ENCODE results near the gene HIPK3. TPM values are rescaled to one million over a fixed set of nuclear protein-coding genes. Genes with fewer than 3 reads are reported as not detected.
"Not testable (repeated sequence)": the region's sequence is repeated elsewhere in the genome, so short reads cannot be mapped to it uniquely, and the experiment has no call there.

The HIPK3 gene
- total and polyA plus RNA-seq, 9 of the 15 experiments (the other 6 are each of a cell fraction or from before 2014, with no cell fraction given), result 2.3 to 19.6 (median 7.5) TPM

- BruUV-seq (replicated peaks); H3K4me1 ChIP-seq (replicated peaks in 1 of 2; ENCODE audit: control insufficient read depth in 2 of 2, insufficient read depth in 2 of 2, low read length in 2 of 2); H3K4me3 ChIP-seq; POLR2A ChIA-PET; H3K4me2 ChIP-seq (ENCODE audit: insufficient read depth, low read length); CTCF ChIA-PET (ENCODE audit: low intra/inter-chr PET ratio); H3K9ac ChIP-seq (ENCODE audit: insufficient read depth in 1 of 2, low read depth in 2 of 2, low read length in 2 of 2); ATAC-seq; H2AFZ ChIP-seq (ENCODE audit: low read depth, low read length); FAIRE-seq; H3K9me3 ChIP-seq (replicated peaks; ENCODE audit: control insufficient read depth, insufficient read depth, low read depth, low read length); H3K36me3 ChIP-seq (ENCODE audit: control insufficient read depth, insufficient read depth, low read length); intact Hi-C loops (cut with micrococcal nuclease); H3K27me3 ChIP-seq (ENCODE audit: control insufficient read depth in 2 of 2, insufficient read depth in 2 of 2, low read length in 2 of 2); H3K9me1 ChIP-seq (ENCODE audit: control insufficient read depth, insufficient read depth, low read length); H3K79me2 ChIP-seq (ENCODE audit: control insufficient read depth, insufficient read depth, low read length); DNase-seq (ENCODE audit: extremely low read depth in 1 of 4, low spot score in 3 of 4); H3K27ac ChIP-seq (ENCODE audit: extremely low read depth, low read depth, low read length); H4K20me1 ChIP-seq (replicated peaks; ENCODE audit: control insufficient read depth, insufficient read depth, low read length): not testable (repeated sequence)
- 20% methylated on average over 4 of the region's 4 CpGs for WGBS (ENCODE audit: insufficient coverage, low coverage, missing lambda C conversion rate)
- in situ Hi-C loops (cut with MboI), result loop anchor here (10.0 kb wide), 1 partner anchor 456 kb away; no protein-coding TSS in a partner anchor
Measured at GRCh38 chr11:33368475-33368874, 111.3 kb downstream of the HIPK3 start.

GRCh38 chr11:33368931-33369330 lies 111.8 kb downstream of the HIPK3 start:
- ATAC-seq, result no peak
- H3K4me3 ChIP-seq, result no peak overlapping the region
- no peaks in the 10 kb centered on the region for H3K9me3 ChIP-seq (replicated peaks; ENCODE audit: control insufficient read depth, insufficient read depth, low read depth, low read length)
- no TSS peak for BruUV-seq (replicated peaks)
- no peaks in the 10 kb centered on the region; a peak in 1 of 5 replicates for H3K4me1 ChIP-seq (replicated peaks in 1 of 2; ENCODE audit: control insufficient read depth in 2 of 2, insufficient read depth in 2 of 2, low read length in 2 of 2)
- no peaks in the 10 kb centered on the region for H3K9me1 ChIP-seq (ENCODE audit: control insufficient read depth, insufficient read depth, low read length)
- in situ Hi-C loops (cut with MboI) (loop anchor here (10.0 kb wide), 1 partner anchor 456 kb away; no protein-coding TSS in a partner anchor), intact Hi-C loops (cut with micrococcal nuclease) (no loop called here)
- 0% methylated on average over 1 of the region's 1 CpG for WGBS (ENCODE audit: insufficient coverage, low coverage, missing lambda C conversion rate)
- H3K27ac ChIP-seq (ENCODE audit: extremely low read depth, low read depth, low read length), result no peak overlapping the region
- H3K27me3 ChIP-seq (ENCODE audit: control insufficient read depth in 2 of 2, insufficient read depth in 2 of 2, low read length in 2 of 2), result peaks cover 1 to 12% of the 10 kb centered on the region in 2 experiments
- no peak overlapping the region for H3K9ac ChIP-seq (ENCODE audit: insufficient read depth in 1 of 2, low read depth in 2 of 2, low read length in 2 of 2)
- POLR2A ChIA-PET, result no interaction called here
- H4K20me1 ChIP-seq (replicated peaks; ENCODE audit: control insufficient read depth, insufficient read depth, low read length), result no peaks in the 10 kb centered on the region
- H3K4me2 ChIP-seq (ENCODE audit: insufficient read depth, low read length), result no peak overlapping the region
- no peak for DNase-seq (ENCODE audit: extremely low read depth in 1 of 4, low spot score in 3 of 4)
- no peaks in the 10 kb centered on the region for H3K79me2 ChIP-seq (ENCODE audit: control insufficient read depth, insufficient read depth, low read length)
- FAIRE-seq, result no peak
- no peaks in the 10 kb centered on the region for H3K36me3 ChIP-seq (ENCODE audit: control insufficient read depth, insufficient read depth, low read length)
- no peak overlapping the region for H2AFZ ChIP-seq (ENCODE audit: low read depth, low read length)
- CTCF ChIA-PET (ENCODE audit: low intra/inter-chr PET ratio), result no interaction called here
- TF ChIP-seq STAG1 (CRISPR knock-in tag; IDR thresholded peaks at IDR 0.05; ENCODE audit: borderline replicate concordance) (no peak), KAT7 (CRISPR knock-in tag; IDR thresholded peaks at IDR 0.05; ENCODE audit: borderline replicate concordance) (no peak), ZNF354B (CRISPR knock-in tag; IDR thresholded peaks at IDR 0.05) (no peak), THAP7 (CRISPR knock-in tag; IDR thresholded peaks at IDR 0.05) (no peak), TSC22D4 (tag; IDR thresholded peaks at IDR 0.05) (peak; percentile 81; the same call in 1 of the 2 replicates), TAF1 (IDR thresholded peaks at IDR 0.05; ENCODE audit: control insufficient read depth, extremely low read depth, insufficient read depth, low read length, severe bottlenecking) (no peak), ARNT (IDR thresholded peaks at IDR 0.05) (no peak), ELF4 (CRISPR knock-in tag; IDR thresholded peaks at IDR 0.05) (peak; percentile 73; the same call in 1 of the 2 replicates), EP400 (IDR thresholded peaks at IDR 0.05) (no peak), HDAC1 (IDR thresholded peaks at IDR 0.05) (0 out of 4 replicates have a peak, but pooled peaks of 1 of the 2 experiments have one; percentile 11), RFX1 (IDR thresholded peaks at IDR 0.05) (no peak), SMC3 (conservative IDR thresholded peaks at IDR 0.05; ENCODE audit: insufficient read depth, low read depth, low read length) (no peak)
- TF ChIP-seq, protein P1, sequence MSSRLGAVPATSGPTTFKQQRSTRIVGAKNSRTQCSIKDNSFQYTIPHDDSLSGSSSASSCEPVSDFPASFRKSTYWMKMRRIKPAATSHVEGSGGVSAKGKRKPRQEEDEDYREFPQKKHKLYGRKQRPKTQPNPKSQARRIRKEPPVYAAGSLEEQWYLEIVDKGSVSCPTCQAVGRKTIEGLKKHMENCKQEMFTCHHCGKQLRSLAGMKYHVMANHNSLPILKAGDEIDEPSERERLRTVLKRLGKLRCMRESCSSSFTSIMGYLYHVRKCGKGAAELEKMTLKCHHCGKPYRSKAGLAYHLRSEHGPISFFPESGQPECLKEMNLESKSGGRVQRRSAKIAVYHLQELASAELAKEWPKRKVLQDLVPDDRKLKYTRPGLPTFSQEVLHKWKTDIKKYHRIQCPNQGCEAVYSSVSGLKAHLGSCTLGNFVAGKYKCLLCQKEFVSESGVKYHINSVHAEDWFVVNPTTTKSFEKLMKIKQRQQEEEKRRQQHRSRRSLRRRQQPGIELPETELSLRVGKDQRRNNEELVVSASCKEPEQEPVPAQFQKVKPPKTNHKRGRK (tag; IDR thresholded peaks at IDR 0.05), result peak; percentile 58; the same call in 1 of the 2 replicates
